Stimulated activated naive CD8-positive, alpha-beta T cell treated with anti-CD3 and anti-CD28 coated beads, Interleukin-15, Interleukin-2, amounts not matched to agents 100 U/mL and 50 U/mL, for 24 hours (primary cell): ENCODE measurements around the gene ABCC11.
A peak's percentile ranks its signal among the peaks of the same experiment; 100 is the strongest.
"Not testable (repeated sequence)": the region's sequence is repeated elsewhere in the genome, so short reads cannot be mapped to it uniquely, and the experiment has no call there.

Experiments used
- ATAC-seq: fragments of 150-1000 bp; cut with Tn5 transposase; one replicate; pipeline ENCODE4 v1.10.0; 2021
- DNase-seq: peaks from one replicate; pipeline ENCODE4 v3.0.0; 2021

ABCC11 gene

DNA sequence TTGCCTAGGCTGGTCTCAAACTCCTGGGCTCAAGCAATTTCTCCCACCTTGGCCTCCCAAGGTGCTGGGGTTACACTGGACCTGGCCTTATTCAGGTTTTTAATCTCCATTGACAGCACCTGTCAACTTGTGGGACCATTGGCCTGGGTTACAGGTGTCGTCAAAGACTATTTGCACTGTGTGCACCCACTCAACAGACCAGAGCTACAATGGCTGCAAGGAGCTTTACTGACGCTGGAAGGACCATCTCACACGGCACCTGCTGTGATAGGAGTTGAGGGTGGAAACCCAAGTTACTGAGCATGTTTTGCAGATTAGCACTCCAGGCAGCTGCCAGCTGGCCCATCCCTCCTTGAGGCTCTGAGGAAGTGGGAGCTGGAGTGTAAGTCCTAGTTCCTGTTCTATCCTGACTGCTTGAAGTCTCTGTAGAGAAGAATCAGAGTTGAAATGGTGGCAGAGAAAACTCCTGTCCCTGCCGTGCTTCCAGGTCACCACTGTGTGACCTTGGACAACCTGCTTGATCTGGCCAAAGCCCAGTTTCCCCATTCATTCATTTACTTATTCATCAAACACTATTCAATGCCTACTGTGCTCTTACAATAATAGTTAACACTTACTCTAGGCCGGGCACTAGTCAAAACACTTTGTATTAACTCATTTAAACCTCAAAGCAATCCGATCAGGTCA lies 45.7 kb downstream of the ABCC11 start:
- ATAC-seq (no peak), DNase-seq (no peak)

DNA sequence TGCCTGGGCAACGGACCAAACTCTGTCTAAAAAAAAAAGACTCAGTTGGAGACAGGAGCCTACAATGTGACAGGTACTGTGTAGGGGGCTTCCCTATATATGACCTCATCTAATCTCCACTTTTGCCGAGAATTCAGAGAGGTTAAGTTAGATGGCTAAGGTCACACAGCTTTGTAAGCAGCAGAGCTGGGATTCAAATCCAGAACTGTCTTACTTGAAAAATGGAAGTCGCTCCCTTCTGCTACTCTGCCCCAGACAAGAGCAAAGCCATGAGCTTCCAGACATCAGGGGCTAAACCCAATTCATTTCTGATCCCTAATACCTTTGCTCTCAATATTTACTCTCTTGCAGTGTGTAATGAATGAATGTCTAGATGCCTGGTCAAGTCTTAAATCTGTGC lies 50.0 kb downstream of the ABCC11 start:
- no peak for DNase-seq
- ATAC-seq = no peak

DNA sequence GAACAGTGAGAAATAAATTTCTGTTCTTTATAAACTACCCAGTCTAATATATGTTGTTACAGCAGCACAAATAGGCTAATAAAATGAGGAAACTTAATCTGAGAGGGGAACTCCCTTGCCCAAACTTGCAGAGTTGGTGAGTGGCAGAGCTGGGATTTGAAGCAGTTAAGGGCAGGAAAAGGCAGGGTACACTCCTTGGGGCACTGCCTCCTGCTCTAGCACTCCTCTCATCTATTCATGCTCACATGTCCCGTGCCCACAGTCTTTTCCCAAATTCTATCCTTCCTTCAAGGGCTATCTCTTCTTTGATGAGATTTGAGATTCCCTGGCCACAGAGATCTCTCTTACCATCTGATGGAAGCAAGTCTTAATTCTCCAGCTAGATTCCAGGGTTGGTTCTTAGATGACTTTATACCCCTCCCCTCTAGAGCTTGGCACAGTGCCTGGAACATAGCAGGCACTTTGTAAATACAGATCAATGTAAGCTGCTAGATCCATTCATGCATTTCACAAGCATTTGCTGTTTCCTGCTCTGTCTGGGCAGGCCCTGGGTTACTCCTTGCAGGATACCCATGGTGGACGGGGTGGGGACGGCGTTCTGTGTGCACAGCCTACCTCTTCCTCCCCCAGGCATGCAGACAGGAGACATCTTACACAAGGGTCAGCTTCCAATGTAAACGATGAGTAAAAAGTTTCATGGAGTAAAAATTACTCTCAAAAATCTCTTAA lies 52.3 kb downstream of the ABCC11 start:
- no peak for DNase-seq

GRCh38 chr16:48193846-48194245 lies 53.5 kb downstream of the ABCC11 start:
- DNase-seq (no peak), ATAC-seq (no peak)

More for the DNA sequence above, 52.3 kb downstream of the ABCC11 start:
- no peak for ATAC-seq

DNA sequence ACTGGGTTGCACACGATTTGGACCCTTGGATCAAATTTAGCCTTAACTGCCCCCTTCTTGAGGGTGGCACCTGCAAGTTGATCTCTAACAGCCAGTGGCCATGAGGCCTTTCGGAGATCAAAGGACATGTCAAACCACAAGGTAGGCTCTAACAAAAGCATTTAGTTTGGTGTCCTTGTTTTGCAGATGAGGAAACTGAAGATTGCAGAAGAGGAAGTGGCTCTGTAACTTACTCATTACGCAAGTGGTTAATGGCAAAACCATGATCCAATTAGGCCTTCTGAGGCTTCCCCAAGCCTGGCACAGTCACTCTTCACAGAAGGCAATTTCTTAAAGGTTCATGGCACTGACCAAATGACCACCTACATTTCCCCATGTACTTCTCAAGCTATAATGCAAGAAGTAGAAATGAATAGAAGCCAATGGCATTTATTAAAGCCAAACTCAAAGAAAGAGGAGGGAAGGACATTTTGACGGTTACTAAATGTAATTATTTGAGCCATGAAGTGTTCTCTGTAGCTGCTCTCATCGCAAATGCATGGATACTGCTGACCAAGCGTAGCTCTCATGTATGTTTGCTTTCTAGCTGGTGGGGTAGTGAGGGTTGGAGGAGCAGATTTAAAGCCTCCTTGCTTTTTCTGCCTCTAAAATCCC lies 58.8 kb downstream of the ABCC11 start:
- no peak for ATAC-seq
- DNase-seq = no peak

- DNase-seq (no peak), ATAC-seq (no peak)
These were observed 59.6 kb downstream of the ABCC11 start for GRCh38 chr16:48187779-48188178.

DNA sequence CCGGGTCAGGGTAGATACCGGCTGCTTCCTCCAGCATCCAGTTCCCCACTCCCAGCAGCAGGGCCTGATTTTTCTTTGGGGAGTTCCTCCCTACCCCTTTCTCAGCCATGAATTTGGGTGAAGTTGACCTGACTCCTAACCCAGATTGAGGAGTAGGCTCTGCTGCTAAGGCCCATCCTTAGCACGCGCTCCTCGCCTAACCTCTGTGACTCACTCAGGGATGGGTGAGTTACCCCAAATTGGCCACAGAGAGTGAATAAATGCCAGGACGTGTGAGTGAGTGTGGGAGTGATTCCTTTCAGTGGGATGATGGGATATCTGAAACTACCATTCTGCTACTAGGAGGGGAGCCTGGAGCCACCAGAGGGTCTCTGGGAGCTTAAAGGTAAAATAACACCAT lies 62.7 kb downstream of the ABCC11 start:
- ATAC-seq (peak; percentile 58), DNase-seq (no peak)

GRCh38 chr16:48182979-48183537 lies 64.3 kb downstream of the ABCC11 start:
- DNase-seq = no peak
- no peak for ATAC-seq

DNA sequence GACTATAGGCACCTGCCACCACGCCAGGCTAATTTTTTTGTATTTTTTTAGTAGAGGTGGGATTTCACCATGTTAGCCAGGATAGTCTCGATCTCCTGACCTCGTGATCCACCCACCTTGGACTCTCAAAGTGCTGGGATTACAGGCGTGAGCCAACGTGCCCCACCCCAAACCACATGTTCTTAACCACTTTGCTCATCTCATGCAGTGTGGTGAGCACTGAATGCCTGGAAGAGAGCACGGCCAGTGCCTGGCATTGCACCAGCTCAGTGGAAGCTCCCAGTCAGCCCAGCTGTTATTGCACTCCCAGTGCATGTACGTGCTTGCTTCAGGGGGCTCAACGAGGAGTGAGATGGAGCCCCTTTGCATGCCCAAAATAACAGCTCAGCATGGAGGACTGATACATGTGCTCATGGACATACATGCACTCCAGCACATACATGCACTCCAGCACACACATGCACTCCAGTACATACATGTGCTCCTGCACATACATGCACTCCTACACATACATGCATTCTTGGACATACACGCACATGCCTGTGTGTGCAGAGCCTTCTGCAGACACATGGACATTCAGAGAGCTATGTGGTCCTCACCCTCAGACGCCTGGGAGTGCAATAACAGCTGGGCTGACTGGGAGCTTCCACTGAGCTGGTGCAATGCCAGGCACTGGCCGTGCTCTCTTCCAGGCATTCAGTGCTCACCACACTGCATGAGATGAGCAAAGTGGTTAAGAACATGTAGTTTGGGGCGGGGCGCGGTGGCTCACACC lies 65.4 kb downstream of the ABCC11 start:
- ATAC-seq, DNase-seq: not testable (repeated sequence)

DNA sequence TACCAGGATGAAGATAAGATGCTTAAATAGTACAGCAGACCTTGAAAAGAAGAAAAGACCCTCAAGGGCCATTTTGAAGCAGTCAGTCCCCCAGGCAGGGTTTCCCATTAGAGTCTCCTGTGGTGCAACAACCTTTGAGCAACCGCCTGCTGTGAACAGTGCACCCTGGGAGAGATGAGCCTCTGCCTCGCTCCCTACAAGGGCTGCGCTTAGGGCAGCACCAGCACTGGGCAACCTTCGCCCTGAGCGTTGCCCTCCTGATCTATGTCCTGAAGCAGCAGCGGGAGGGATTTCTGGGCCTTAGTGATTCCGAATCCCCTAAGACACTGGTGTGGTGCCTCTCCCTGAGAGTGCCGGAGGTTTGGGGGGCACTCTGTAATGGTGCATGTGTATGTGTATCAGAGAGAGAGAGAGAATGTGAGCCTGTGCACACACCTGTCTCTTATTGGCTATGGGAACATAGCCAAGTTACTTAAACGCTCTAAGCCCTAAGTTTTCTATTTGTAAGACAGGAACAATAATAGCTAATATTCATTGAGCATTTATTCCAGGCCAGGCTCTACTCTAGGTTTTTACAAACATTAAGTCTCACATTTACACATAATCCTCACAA lies 66.4 kb downstream of the ABCC11 start:
- no peak for ATAC-seq
- DNase-seq = no peak

GRCh38 chr16:48176635-48177408 lies 70.5 kb downstream of the ABCC11 start:
- DNase-seq = no peak
- no peak for ATAC-seq

GRCh38 chr16:48173889-48174288 lies 73.5 kb downstream of the ABCC11 start:
- no peak for DNase-seq
- no peak for ATAC-seq

- ATAC-seq = no peak
- no peak for DNase-seq
These were observed 74.7 kb downstream of the ABCC11 start for GRCh38 chr16:48172682-48173081.

DNA sequence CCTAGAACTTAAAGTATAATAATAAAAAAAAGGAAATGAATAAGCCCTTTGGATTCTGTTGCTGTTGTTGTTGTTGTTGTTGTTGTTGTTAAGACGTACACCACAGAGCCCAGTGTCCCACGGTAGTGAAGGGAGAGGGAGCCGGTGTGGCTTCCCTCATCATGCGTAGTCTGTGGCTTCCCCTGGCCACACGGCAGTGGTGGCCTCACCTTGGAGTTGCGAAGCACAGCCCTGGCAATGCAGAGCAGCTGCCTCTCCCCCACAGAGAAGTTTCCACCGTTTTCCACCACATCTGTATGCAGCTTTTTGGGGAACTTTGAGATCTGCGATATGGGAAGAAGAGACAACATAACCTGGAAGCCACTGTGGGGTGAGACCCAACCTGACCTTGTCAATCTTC lies 77.4 kb downstream of the ABCC11 start:
- ATAC-seq = no peak
- DNase-seq = no peak

- no peak for ATAC-seq
These were observed 79.3 kb downstream of the ABCC11 start for GRCh38 chr16:48168075-48168474.

GRCh38 chr16:48166617-48167016 lies 80.7 kb downstream of the ABCC11 start:
- not testable (repeated sequence) for DNase-seq, ATAC-seq

More at GRCh38 chr16:48168075-48168474, 79.3 kb downstream of the ABCC11 start:
- DNase-seq = no peak

DNA sequence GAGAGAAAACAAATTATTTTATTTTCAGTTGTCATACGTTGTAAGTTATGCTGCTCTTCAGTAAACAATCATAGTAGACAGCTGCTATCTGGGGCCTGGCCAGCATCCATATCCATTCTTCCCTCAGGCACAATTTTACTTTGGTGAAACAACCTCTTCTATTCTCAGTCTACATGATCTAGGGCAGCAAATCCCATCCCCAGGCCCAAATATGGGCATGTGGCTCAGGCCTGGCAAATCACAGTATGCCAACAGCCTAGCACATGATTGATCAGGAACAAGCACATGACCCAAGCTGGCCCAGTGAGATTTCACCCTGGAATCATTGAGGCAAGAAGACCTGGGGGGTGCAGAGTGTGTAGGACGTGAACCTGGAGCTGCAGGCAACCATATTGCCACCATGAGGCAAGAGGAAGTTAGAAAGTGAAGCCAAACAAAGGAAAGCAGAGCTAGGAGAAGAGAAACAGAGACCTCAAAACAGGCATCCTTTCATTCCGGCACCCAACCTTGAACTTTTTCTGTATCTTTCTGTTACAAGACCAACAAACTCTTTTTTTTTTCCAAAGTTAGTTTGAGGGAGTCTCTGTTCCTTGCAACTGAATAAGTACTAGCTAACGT lies 81.3 kb downstream of the ABCC11 start:
- ATAC-seq (no peak), DNase-seq (no peak)

DNA sequence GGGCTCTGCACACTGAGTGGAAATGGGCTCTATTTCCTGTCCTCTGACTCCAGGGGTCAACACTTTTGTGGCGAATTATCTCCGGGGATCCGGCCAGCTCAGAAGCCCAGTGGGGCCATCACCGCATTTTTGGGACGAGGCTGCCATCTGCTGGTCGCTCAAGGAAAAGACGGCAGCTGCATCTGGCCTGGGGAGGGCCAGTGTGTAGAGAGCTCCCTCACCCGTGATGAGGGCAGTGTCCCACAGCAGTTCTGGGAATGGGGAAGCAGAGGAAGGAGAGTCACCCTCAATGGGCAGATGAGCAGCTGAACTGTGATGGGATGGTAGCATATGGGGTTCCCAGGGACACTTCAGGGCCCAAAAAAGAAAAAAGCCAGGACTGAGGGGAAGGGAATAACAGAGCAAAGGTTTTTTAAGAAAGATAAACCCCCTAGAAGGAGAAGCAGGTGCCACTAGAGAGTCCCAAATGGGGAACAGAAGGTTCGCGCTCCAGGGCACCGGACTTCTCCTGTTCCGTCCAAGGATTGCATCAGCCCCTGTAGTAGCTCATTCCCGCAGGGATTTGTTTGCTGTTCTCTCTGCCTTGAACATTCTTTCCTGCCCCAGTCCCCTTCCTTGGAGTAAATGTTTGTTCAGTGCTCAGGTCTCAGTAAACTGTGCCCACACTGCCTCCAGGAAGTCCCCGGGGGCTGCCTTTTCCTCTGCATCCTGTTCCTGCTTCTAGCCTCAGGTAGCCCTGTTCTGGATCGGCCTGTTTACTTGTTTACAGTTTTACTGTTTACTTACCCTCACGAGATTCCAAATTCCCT lies 82.2 kb downstream of the ABCC11 start:
- DNase-seq (peak; percentile 74), ATAC-seq (peak; percentile 89)

DNA sequence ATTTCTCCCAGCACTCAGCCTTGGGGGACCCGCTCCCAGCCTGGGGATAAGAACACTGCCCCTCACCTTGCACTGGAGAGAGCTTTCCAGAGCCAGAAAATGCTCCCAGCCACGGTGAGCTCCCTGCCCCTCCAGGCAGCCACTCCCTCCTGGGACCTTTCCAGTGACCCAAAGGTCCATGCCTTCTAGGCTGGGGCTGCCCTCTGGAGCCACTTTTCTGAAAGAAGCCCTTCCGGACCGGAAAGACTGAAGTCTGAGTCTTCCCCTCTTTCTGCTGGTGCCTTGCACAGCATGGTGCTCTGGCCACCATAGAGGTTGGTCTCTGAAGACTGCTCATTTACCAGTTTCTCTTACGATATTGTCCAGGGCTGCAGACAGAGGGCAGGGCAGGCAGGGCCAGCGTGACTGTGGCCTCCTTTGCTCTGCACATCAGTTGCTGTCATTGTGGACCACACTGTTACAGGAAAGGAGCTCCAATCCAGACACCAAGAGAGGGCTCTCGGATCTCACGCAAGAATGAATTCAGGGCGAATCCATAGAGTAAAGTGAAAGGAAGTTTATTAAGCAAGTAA lies 84.4 kb downstream of the ABCC11 start:
- no peak for DNase-seq
- ATAC-seq = no peak
